ENCODE measurements around the gene DLK1.

The DLK1 gene

GRCh38 chr14:100771121-100771800 is 44.6 kb downstream of the DLK1 start:
- DNase-seq (ENCODE audit: low read depth, low spot score) = no peak
- in situ Hi-C loops (cut with HindIII; ENCODE audit: low sequenced_read_pairs) = no loop called here
- H3K4me3 ChIP-seq (ENCODE audit: low read depth, low read length) = no peak overlapping the region
- TF ChIP-seq CTCF (IDR thresholded peaks at IDR 0.05; ENCODE audit: low read depth, low read length) = no peak

GRCh38 chr14:100772607-100773165 is 46.0 kb downstream of the DLK1 start:
- no peak for TF ChIP-seq CTCF (IDR thresholded peaks at IDR 0.05; ENCODE audit: low read depth, low read length)
- H3K4me3 ChIP-seq (ENCODE audit: low read depth, low read length) = no peak overlapping the region
- in situ Hi-C loops (cut with HindIII; ENCODE audit: low sequenced_read_pairs) = no loop called here
- DNase-seq (ENCODE audit: low read depth, low spot score) = no peak

GRCh38 chr14:100773331-100774163 is 46.9 kb downstream of the DLK1 start:
- in situ Hi-C loops (cut with HindIII; ENCODE audit: low sequenced_read_pairs) = no loop called here
- no peak for TF ChIP-seq CTCF (IDR thresholded peaks at IDR 0.05; ENCODE audit: low read depth, low read length)
- DNase-seq (ENCODE audit: low read depth, low spot score) = no peak
- no peak overlapping the region for H3K4me3 ChIP-seq (ENCODE audit: low read depth, low read length)

- H3K4me3 ChIP-seq (ENCODE audit: low read depth, low read length) = no peak overlapping the region
- in situ Hi-C loops (cut with HindIII; ENCODE audit: low sequenced_read_pairs) = no loop called here
- no peak for TF ChIP-seq CTCF (IDR thresholded peaks at IDR 0.05; ENCODE audit: low read depth, low read length)
- DNase-seq (ENCODE audit: low read depth, low spot score) = no peak
Measured at GRCh38 chr14:100774164-100774537, 47.5 kb downstream of the DLK1 start.

GRCh38 chr14:100775351-100775830 is 48.7 kb downstream of the DLK1 start:
- DNase-seq (ENCODE audit: low read depth, low spot score) = no peak
- no peak for TF ChIP-seq CTCF (IDR thresholded peaks at IDR 0.05; ENCODE audit: low read depth, low read length)
- no peak overlapping the region for H3K4me3 ChIP-seq (ENCODE audit: low read depth, low read length)
- in situ Hi-C loops (cut with HindIII; ENCODE audit: low sequenced_read_pairs) = no loop called here

- H3K4me3 ChIP-seq (ENCODE audit: low read depth, low read length) = no peak overlapping the region
- no peak for TF ChIP-seq CTCF (IDR thresholded peaks at IDR 0.05; ENCODE audit: low read depth, low read length)
- in situ Hi-C loops (cut with HindIII; ENCODE audit: low sequenced_read_pairs) = no loop called here
- DNase-seq (ENCODE audit: low read depth, low spot score) = no peak
Measured at GRCh38 chr14:100775831-100776591, 49.3 kb downstream of the DLK1 start.
